ENCODE results near the gene LILRA2.
"Not testable (repeated sequence)": the region's sequence is repeated elsewhere in the genome, so short reads cannot be mapped to it uniquely, and the experiment has no call there.

The LILRA2 gene

DNA sequence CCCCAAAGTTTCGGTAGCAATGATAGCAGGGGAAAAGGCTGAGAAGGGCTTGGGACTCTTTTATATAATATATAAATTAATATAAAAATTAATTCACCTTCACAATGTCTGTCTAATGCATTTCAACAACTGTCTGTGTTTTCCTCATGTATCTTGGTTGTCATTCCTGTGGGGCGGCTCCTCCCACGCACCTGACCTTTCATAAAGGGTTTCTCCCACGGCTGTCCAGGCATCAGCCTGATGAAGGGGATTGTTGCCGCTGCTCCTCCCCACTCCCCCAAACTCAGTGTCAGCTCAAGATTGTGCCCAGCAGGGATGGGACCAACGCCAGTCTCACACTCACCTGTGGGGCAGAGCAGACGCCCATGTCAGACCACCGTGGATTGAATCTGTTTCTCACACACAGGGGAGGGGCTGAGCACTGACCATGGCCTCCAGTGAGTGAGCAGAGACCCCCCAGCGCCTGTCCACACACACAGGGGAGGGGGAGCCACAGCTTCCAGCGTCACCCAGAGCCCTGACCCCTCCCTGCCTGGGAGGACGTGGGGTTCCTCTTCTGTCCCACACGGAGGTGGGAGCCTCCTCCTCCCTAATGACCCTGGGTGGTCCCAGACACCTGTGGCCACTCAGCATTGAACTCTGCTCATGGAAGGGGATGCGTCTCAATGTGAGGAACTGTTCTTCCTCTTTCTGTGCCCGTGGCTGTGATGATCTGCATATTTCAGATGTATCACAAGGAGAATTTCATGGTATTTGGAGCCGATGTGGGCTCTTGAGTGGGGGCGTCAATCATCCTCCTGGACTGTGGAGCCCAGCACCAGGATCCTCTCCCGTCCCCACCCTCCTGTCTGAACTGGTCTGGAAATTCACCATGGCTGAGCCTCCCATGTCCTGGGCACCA, 1.6 kb upstream of the LILRA2 start:
- DNase-seq: not testable (repeated sequence)

DNA sequence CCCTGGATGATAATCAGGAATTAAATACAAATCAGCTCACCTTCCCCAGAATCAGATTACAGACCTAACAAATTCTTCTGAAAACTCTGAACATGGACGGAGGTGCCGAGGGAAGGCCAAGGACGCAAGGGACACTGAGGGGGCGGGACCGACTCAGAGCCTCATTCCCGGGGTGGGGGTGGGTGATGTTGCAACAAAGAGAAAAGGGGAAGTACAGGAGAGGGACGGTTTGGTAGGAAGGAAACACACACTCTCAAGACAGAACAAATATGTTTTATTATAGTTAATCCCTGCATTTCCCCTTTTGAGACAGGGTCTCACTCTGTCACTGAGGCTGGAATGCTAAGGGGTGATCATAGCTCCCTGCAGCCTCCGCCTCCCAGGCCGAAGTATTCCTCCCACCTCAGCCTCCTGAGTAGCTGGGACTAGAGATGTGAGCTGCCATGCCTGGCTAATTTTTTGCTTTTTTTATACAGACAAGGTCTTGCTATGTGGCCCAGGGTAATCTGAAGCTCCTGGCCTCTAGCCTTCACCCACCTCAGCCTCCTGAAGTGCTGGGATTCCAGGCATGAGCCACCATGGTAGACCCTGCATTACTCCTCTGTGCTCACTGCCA, 786 bp upstream of the LILRA2 start:
- no peak for DNase-seq

DNA sequence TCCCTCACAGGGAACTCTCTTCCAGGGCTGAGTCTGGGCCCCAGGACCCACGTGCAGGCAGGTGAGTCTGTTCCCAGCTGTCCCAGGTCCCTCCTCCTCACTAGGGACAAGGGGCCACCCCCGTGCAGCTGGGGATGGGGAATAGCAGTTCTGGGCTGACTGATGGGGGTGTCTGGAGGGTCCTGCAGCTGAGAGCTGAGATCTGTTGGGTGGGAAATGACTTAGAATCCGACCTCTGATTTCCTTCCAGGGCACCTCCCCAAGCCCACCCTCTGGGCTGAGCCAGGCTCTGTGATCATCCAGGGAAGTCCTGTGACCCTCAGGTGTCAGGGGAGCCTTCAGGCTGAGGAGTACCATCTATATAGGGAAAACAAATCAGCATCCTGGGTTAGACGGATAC, 461 bp downstream of the LILRA2 start:
- DNase-seq: no peak

DNA sequence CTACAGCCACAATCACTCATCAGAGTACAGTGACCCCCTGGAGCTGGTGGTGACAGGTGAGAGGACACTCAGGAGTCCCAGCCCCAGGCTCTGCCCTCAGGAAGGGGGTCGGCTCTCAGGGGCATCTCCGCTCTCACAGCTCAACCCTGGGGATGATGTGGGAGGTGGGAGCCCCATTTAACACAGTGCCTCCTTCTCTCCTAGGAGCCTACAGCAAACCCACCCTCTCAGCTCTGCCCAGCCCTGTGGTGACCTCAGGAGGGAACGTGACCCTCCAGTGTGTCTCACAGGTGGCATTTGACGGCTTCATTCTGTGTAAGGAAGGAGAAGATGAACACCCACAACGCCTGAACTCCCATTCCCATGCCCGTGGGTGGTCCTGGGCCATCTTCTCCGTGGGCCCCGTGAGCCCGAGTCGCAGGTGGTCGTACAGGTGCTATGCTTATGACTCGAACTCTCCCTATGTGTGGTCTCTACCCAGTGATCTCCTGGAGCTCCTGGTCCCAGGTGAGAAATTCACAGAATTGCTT, 1.0 kb downstream of the LILRA2 start:
- no peak for DNase-seq

DNA sequence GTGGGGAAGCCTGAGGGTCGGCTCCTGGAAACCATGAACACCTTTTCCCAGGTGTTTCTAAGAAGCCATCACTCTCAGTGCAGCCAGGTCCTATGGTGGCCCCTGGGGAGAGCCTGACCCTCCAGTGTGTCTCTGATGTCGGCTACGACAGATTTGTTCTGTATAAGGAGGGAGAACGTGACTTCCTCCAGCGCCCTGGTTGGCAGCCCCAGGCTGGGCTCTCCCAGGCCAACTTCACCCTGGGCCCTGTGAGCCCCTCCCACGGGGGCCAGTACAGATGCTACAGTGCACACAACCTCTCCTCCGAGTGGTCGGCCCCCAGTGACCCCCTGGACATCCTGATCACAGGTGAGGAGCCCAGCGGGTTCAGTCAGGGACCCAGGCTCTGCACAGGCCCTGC, 1.6 kb downstream of the LILRA2 start:
- not testable (repeated sequence) for DNase-seq

DNA sequence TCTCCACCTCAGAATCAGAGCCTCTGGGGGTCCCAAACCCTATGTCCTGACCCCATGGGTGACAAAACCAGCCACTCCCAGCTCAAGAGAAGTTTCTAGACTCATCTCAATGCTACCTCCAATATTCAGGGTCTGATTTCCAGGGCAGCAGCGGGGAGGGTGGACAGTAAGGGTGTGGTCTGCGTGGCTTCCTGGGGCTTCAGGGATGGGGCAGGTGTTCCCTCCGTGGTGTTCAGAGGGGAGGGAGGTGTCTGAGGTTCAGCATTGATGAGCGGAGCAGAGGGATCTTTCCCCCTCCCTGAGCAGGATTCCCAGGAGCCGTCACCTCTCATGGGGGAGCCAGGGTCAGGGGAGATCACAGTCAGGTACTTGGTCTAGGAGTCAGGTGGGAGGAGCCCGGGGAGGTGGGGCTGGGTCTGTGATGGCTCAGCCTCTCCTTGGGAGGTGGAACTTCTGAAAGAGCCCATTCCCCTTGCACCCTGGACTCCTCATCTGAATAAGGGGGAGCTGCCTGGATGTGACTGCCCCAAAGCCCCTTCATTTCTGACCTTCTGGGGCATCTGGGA, 2.9 kb downstream of the LILRA2 start:
- DNase-seq: no peak

DNA sequence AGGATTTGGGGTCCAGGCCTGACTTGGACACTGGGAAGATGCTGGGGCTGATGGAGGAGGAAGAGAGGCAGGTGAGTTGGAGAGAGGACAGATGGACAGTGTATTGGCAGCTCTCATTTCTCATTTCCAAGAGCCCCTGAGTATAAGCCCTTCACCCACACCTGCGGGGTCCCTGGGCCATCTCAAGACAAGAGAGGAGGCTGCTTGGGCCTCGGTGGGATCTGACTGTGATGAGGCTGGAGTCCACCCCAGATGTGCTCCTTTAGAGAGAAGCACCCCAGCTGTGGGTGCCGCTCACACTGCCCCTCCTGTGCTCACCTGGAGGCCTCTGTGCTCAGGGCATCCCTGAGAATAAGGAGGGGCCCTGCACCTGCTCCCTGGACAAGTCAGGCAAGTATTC, 3.7 kb downstream of the LILRA2 start:
- no peak for DNase-seq

DNA sequence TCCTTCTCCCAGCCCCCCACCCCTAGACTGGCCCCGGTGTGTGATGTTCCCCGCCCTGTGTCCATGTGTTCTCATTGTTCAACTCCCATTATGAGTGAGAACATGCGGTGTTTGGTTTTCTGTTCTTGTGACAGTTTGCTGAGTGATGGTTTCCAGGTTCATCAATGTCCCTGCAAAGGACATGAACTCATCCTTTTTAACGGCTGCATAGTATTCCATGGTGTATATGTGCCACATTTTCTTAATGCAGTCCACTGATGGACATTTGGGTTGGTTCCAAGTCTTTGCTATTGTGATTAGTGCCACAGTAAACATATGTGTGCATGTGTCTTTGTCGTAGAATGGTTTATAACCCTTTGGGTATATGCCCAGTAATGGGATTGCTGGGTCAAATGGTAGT, 4.7 kb downstream of the LILRA2 start:
- not testable (repeated sequence) for DNase-seq

DNA sequence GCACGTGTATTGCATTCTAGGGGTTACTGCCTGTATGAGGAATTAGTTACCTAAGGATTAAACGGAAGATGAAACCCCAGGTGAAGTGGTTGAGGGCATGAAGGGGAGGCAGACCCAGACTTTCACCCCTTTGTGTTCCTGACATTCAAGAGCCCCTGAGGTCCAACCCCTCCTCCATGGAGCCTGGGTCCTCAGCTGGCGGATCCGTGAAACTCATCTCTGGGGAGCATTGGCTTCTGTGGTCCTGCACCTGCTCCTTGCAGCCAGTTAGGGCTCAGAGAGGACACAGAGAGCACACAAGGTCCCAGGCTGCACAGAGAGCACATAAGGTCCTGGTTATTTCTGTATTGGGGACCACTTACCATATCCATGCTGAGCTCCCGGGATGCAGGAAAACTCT, 12.8 kb downstream of the LILRA2 start:
- DNase-seq: no peak

DNA sequence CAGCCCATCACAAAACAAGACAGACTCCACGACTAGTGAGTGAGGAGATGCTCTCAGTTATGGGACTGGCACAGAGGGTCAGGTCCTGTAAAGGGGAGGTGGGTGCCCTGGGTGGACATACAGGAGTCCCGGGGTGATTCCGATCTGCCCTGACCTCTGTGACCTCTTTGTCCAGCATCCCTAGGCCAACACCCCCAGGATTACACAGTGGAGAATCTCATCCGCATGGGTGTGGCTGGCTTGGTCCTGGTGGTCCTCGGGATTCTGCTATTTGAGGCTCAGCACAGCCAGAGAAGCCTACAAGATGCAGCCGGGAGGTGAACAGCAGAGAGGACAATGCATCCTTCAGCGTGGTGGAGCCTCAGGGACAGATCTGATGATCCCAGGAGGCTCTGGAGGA, 13.4 kb downstream of the LILRA2 start:
- no peak for DNase-seq

DNA sequence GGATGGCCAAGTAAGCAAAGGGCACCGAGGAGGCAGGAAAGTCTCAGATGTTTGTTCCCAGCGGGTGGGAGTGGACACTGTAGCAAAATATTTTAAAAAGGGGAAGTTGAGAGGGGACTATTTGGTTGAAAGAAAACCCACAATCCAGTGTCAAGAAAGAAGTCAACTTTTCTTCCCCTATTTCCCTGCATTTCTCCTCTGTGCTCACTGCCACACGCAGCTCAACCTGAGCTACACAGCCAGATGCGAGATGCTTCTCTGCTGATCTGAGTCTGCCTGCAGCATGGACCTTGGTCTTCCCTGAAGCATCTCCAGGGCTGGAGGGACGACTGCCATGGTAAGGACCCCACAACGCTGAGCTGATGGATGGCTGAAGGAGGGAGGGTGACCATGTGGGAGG, 19.9 kb downstream of the LILRA2 start, which contains the start of gene LILRA1:
LILRA1 (plus strand) TSS at position 188 of the 400 bp plus-strand sequence. CDS start 613 bp downstream, outside the sequence.
- not testable (repeated sequence) for DNase-seq

DNA sequence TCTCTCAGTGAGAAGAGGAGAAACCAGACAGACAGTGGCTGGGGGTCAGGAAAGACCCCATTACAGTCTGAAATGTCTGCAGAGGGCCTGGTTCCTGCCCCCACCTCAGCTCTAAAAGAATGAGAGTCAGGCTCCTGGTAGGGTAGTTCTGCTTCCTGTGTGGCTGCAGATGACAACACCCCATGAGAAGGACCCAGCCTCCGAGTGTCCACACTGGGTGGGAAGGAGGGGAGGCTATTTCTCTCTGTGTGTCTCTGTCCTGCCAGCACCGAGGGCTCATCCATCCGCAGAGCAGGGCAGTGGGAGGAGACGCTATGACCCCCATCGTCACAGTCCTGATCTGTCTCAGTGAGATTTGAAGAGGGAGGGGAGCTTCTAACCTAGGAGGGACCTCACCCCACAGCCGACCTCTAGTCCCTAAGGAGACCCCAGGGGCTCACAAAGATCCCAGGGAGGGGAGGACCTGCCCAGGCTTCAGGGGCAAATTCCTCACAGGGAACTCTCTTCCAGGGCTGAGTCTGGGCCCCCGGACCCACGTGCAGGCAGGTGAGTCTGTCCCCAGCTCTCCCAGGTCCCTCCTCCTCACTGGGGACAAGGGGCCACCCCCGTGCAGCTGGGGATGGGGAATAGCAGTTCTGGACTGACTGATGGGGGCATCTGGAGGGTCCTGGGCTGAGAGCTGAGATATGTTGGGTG, 20.5 kb downstream of the LILRA2 start:
- DNase-seq: not testable (repeated sequence)

DNA sequence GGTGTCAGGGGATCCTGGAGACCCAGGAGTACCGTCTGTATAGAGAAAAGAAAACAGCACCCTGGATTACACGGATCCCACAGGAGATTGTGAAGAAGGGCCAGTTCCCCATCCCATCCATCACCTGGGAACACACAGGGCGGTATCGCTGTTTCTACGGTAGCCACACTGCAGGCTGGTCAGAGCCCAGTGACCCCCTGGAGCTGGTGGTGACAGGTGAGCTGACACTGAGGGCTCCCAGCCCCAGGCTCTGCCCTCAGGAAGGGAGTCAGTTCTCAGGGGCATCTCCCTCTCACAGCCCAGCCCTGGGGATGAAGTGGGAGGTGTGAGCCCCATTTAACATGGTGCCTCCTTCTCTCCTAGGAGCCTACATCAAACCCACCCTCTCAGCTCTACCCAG, 21.1 kb downstream of the LILRA2 start:
- no peak for DNase-seq

DNA sequence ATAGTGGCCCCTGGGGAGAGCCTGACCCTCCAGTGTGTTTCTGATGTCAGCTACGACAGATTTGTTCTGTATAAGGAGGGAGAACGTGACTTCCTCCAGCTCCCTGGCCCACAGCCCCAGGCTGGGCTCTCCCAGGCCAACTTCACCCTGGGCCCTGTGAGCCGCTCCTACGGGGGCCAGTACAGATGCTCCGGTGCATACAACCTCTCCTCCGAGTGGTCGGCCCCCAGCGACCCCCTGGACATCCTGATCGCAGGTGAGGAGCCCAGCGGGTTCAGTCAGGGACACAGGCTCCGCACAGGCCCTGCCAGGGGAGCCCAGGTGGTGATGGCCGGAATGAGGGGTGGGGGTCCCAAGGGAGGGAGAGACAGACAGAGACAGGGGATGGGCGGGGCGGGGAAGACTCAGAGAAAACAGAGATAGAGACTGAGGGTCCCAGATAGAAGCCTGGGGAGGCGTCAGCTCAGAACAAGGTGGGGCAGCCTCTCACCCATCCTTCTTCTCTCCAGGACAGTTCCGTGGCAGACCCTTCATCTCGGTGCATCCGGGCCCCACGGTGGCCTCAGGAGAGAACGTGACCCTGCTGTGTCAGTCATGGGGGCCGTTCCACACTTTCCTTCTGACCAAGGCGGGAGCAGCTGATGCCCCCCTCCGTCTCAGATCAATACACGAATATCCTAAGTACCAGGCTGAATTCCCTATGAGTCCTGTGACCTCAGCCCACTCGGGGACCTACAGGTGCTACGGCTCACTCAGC, 22.3 kb downstream of the LILRA2 start:
- not testable (repeated sequence) for DNase-seq

DNA sequence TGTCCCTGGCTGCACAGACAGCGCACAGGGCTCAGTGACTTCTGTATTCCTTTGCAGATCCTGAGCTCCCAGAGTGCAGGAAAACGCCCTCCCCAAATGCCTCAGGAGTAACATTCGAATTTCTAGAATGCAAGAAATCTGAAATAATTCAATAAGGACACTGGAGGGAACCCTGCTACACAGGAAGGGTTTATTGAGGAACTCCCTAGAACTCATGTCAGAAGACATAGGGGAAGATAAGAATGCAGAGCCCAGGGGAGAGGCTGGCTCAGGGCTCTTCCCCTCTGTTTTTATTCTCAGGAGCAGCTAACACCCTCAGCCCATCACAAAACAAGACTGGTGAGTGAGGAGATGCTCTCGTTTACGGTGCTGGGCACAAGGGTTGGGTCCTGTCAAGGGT, 26.6 kb downstream of the LILRA2 start:
- DNase-seq: no peak

DNA sequence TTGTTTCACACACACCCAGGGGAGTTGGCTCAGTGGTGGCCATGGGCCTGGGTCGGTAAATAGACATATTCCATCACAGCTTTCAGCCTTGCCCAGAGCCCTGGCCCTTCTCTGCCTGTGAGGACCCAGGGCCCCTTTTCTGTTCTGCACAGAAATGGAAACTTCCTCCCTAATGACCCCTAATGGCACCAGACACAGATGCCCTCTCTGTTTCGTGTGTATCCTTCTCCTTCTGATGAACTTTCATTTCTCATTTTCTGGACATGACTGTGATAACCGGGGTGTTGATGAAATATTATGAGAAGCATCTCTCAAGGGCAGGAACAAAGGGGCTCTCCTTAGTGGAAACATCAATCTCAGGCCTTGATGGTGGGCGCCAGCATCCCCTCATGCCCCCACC, 32.6 kb downstream of the LILRA2 start:
- no peak for DNase-seq

DNA sequence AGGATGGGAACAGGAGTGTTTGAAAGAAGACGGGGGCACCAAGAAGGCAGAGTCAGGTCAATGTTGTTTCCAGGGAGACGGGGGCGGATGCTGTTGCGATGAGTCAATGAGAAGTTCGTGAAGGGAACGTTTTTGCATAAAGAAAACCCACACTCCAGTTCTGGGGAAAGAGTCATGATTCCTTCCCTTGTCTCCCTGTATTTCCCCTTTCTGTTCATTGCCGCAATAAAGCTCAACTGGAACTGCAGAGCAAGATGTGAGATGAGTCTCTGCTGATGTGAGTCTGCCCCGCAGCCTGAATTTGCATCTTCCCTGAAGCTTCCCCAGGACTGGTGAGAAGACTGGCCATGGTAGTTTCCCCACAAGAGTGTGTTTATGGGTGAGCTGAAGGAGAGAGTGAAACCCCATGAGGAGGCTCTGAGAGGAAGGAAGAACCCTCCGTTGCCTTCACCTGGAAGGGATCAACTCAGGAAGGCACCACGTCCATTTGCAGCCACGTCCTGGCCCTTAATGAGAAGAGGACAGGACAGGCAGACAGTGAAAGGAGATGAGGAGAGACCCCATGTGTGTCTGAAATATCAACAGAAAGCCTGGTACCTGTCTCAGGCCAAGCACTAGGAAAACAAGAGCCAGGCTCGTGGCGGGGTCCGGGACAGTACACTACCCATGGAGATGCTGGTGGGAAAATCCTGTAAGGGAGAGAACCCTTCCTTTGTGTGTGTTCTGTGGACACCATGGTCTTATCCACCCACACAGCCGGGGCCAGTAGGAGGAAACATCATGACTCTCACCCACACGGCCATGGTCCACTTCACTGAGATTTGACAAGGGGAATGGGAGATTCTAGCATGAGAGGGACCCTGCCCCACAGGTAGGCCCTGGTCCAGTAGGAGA, 33.5 kb downstream of the LILRA2 start:
- no peak for DNase-seq

DNA sequence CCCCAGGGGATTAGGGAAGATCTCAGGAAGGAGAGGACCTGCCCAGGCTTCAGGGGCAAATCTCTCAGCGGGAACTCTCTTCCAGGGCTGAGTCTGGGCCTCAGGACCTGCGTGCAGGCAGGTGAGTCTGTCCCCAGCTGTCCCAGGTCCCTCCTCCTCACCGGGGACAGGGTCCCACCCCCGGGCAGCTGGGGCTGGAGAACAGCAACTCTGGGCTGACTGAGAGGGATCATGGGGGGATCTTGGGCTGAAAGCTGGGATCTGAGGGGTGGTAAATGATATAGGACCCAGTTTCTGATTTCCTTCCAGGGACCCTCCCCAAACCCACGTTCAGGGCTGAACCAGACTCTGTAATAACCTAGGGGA, 34.2 kb downstream of the LILRA2 start:
- DNase-seq: no peak

DNA sequence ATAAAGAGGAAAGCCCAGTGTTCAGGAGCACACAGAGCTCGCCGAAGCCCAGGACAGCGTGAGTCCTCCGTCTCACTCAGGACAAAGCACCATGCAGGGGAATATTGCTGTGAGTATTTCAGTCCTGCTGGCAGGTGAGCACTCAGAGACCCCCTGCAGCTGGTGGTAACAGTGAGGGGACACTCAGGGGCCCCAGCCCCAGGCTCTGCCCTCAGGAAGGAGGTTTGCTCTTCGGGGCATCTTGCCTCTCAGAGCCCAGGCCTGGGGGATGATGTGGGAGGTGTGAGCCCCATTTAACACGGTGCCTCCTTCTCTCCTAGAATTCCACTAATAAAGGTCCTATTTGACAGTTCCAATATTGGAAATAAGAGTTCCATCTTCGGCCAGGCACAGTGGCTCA, 34.6 kb downstream of the LILRA2 start:
- DNase-seq: no peak

DNA sequence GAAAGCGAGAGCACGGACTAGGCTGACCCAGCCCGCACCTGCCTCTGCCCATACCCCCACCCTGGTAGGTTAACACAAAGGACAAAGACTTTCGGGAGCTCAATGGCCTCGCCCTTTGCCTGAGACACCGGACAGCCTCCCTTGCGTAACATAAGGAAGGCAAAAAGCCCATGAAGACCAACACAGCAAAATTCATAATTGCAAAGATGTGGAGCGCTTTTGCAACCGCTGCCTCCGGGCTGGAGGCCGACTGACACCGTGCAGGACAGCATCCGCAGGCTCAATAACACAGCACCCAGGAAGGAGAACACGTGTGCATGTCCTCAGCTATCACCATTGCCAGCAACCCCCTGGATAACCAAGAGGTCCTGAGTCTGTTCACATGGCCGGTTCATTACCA, 35.2 kb downstream of the LILRA2 start:
- DNase-seq: no peak

DNA sequence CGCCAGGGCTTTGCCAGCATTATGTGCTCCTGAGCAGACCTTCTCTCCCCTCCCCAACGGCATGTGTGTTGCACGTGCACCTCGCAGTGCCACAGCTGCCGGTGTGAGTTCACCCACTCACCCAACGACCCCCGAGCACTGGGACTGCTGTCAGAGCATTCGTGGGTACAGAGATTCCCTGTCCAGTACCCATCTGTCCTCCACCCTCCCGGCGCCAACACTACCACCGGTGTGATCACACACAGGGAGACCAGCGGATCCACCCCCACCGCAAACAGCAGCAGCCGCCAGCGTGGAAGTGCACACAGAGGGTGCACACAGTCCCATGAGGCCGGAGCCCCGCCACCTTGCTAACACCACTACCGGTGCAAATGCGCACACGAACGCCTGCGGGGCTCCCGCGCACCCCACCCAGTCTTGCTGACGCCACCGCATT, 35.8 kb downstream of the LILRA2 start:
- DNase-seq: no peak
